Germinal center (tissue), 1 donor: ENCODE measurements around the gene ZNF750.

Experiments
- DNase-seq: peaks from one replicate; pipeline ENCODE4 v3.0.0; 2012; ENCODE audit warnings: mixed read lengths, low spot score

ZNF750 gene

GRCh38 chr17:82859431-82860403 lies 19.9 kb upstream of the ZNF750 start:
- DNase-seq: peak; percentile 62

- no peak for DNase-seq
Observed at GRCh38 chr17:82858376-82859126, 18.7 kb upstream of the ZNF750 start.

GRCh38 chr17:82856361-82856760 lies 16.5 kb upstream of the ZNF750 start:
- no peak for DNase-seq

GRCh38 chr17:82854226-82854625 lies 14.4 kb upstream of the ZNF750 start:
- no peak for DNase-seq

GRCh38 chr17:82851381-82851780 lies 11.6 kb upstream of the ZNF750 start:
- DNase-seq: no peak

- DNase-seq: peak; percentile 21
Observed at GRCh38 chr17:82849076-82849945, 9.5 kb upstream of the ZNF750 start.

- DNase-seq: no peak
Observed at GRCh38 chr17:82848022-82848592, 8.3 kb upstream of the ZNF750 start.

- DNase-seq: no peak
Observed at GRCh38 chr17:82846061-82846691, 6.4 kb upstream of the ZNF750 start.

- DNase-seq: no peak
Observed at GRCh38 chr17:82845163-82845807, 5.5 kb upstream of the ZNF750 start.

GRCh38 chr17:82844796-82845162 lies 5.0 kb upstream of the ZNF750 start:
- DNase-seq: no peak

- no peak for DNase-seq
Observed at GRCh38 chr17:82843904-82844680, 4.3 kb upstream of the ZNF750 start.

GRCh38 chr17:82841921-82842596 lies 2.2 kb upstream of the ZNF750 start:
- no peak for DNase-seq

GRCh38 chr17:82840431-82840831 lies 609 bp upstream of the ZNF750 start:
- DNase-seq: no peak

- DNase-seq: no peak
Observed at GRCh38 chr17:82838386-82839063, 1.3 kb downstream of the ZNF750 start.

GRCh38 chr17:82837586-82838320 lies 2.1 kb downstream of the ZNF750 start:
- no peak for DNase-seq

GRCh38 chr17:82836823-82837357 lies 2.9 kb downstream of the ZNF750 start:
- no peak for DNase-seq

- no peak for DNase-seq
Observed at GRCh38 chr17:82835766-82836512, 3.9 kb downstream of the ZNF750 start.
